HepG2 (cell line): ENCODE data around the gene TFDP2. TPM values are rescaled to one million over a fixed set of nuclear protein-coding genes. Genes with fewer than 3 reads are reported as not detected.
A peak's percentile ranks its signal among the peaks of the same experiment; 100 is the strongest.

Experiments used
- ATAC-seq: fragments of 200-7000 bp; cut with Tn5 transposase; 3 replicates; pipeline ENCODE4 v1.9.1; 2020; ENCODE audit warnings: mild to moderate bottlenecking, moderate library complexity
- BruUV-seq: library from RNA; stranded (reverse); fragments of 400-500 nt; replicated peaks from 2 replicates; lab custom pipeline; 2021; lab: Mats Ljungman, UMichigan
- CTCF ChIA-PET: fragments of 300-600 bp; formaldehyde crosslinking; extraction: SDS; loops from one replicate; lab custom pipeline; 2021; ENCODE audit warnings: low total read pairs, inconsistent platforms, low intra/inter-chr PET ratio; lab: Yijun Ruan, JAX
- POLR2A ChIA-PET: fragments of 350-600 bp; sonication (Branson Sonifier 250); formaldehyde crosslinking; loops from one replicate; lab custom pipeline; 2020; ENCODE audit warnings: antibody characterized with exemption, inconsistent platforms; lab: Yijun Ruan, JAX
- DNase-seq: peaks from one replicate; pipeline ENCODE4 v3.0.0-alpha.2; 2015; ENCODE audit warnings: low spot score
- FAIRE-seq: peaks from 3 replicates; lab custom pipeline; 2011; peaks lifted over from hg19 to GRCh38; lab: Jason Lieb, UNC
- H2AFZ ChIP-seq: one replicate; pipeline ENCODE4 v1.6.1; 2011; ENCODE audit warnings: low read length, inconsistent platforms
- H3K27ac ChIP-seq: fragments of 300-600 bp; 3 replicates; pipeline ENCODE4 v1.8.0; 2011; ENCODE audit warnings: mixed run types, mild to moderate bottlenecking, mixed read lengths, low read length, inconsistent platforms; ENCODE audit not compliant: insufficient read depth; ENCODE audit errors: extremely low read length
- H3K27me3 ChIP-seq, 2 experiments: fragments of 200-600 bp in 1 of 2; 2 replicates in 1 of 2; 3 replicates in 1 of 2; pipeline versions ENCODE4 v1.6.0 to v1.8.0; 2011; ENCODE audit warnings: low read length in 2 of 2, mild to moderate bottlenecking in 2 of 2, moderate library complexity in 2 of 2, inconsistent platforms in 1 of 2; ENCODE audit not compliant: insufficient read depth in 2 of 2, control insufficient read depth in 1 of 2
- H3K36me3 ChIP-seq, 2 experiments: fragments of 200-600 bp in 1 of 2; replicated peaks in 1 of 2; 2 replicates in 1 of 2; 3 replicates in 1 of 2; pipeline versions ENCODE4 v1.5.1 to v1.8.0; 2011; ENCODE audit warnings: low read length in 2 of 2, inconsistent platforms in 1 of 2; ENCODE audit not compliant: insufficient read depth in 2 of 2, control insufficient read depth in 1 of 2
- H3K4me1 ChIP-seq: 2 replicates; pipeline ENCODE4 v1.5.1; 2012; ENCODE audit warnings: low read length, inconsistent platforms; ENCODE audit not compliant: insufficient read depth
- H3K4me2 ChIP-seq: 2 replicates; pipeline ENCODE4 v1.6.0; 2011; ENCODE audit warnings: low read depth, low read length, inconsistent platforms
- H3K4me3 ChIP-seq, 3 experiments: fragments of 200-600 bp in 1 of 3; sonication (generic), shearing (Covaris generic) in 1 of 3; replicated peaks in 1 of 3; 2 replicates each; pipeline ENCODE4 v1.5.1; 2011 to 2016; ENCODE audit warnings: low read length in 3 of 3, inconsistent platforms in 2 of 3, low read depth in 2 of 3, mild to moderate bottlenecking in 2 of 3, control low read depth in 1 of 3, mixed read lengths in 1 of 3; ENCODE audit not compliant: insufficient read depth in 1 of 3
- H3K79me2 ChIP-seq: one replicate; pipeline ENCODE4 v1.6.1; 2011; ENCODE audit warnings: low read length, inconsistent platforms; ENCODE audit not compliant: insufficient read depth
- H3K9ac ChIP-seq: 2 replicates; pipeline ENCODE4 v1.6.0; 2011; ENCODE audit warnings: mild to moderate bottlenecking, low read depth, low read length, inconsistent platforms; ENCODE audit not compliant: insufficient read depth
- H3K9me3 ChIP-seq: 2 replicates; pipeline ENCODE4 v1.5.1; 2012; ENCODE audit warnings: mild to moderate bottlenecking, low read length
- H4K20me1 ChIP-seq: 2 replicates; pipeline ENCODE4 v1.6.0; 2011; ENCODE audit warnings: inconsistent platforms, mild to moderate bottlenecking, low read length, moderate library complexity; ENCODE audit not compliant: insufficient read depth
- ELF3 ChIP-seq: IDR thresholded peaks from 2 replicates; pipeline ENCODE4 v1.6.1; 2016; ENCODE audit warnings: missing genetic modification reagents, missing compliant biosample characterization
- GPBP1L1 ChIP-seq: sonication (generic); formaldehyde crosslinking; IDR thresholded peaks from 2 replicates; pipeline ENCODE4 v1.5.0; 2020; ENCODE audit warnings: mild to moderate bottlenecking, missing genetic modification reagents
- HCFC1 ChIP-seq: fragments of 150-350 bp; IDR thresholded peaks from 2 replicates; pipeline ENCODE4 v1.6.1; 2014; ENCODE audit warnings: low read depth, low read length
- MIER2 ChIP-seq: IDR thresholded peaks from 2 replicates; pipeline ENCODE4 v1.6.1; 2016; ENCODE audit warnings: missing biosample characterization, missing genetic modification reagents
- MXI1 ChIP-seq: IDR thresholded peaks from 3 replicates; pipeline ENCODE4 v1.6.1; 2012; ENCODE audit warnings: low read depth, low read length, inconsistent platforms, borderline replicate concordance
- NFIB ChIP-seq: sonication (generic); formaldehyde crosslinking; IDR thresholded peaks from 2 replicates; pipeline ENCODE4 v1.9.0; 2021; ENCODE audit warnings: missing genetic modification reagents, mild to moderate bottlenecking, borderline replicate concordance
- RFX1 ChIP-seq: fragments of 450-650 bp; IDR thresholded peaks from 2 replicates; pipeline ENCODE4 v1.6.1; 2017
- SUZ12 ChIP-seq: fragments of 150-350 bp; IDR thresholded peaks from 2 replicates; pipeline ENCODE4 v1.6.1; 2014; ENCODE audit warnings: low read depth, low read length
- TEF ChIP-seq: sonication (generic); formaldehyde crosslinking; IDR thresholded peaks from 2 replicates; pipeline ENCODE4 v1.5.0; 2020; ENCODE audit warnings: missing genetic modification reagents
- ZMYM2 ChIP-seq: sonication (generic); formaldehyde crosslinking; IDR thresholded peaks from 2 replicates; pipeline ENCODE4 v1.8.0; 2022; ENCODE audit warnings: mild to moderate bottlenecking, missing genetic modification reagents
- ZNF382 ChIP-seq: sonication (generic); formaldehyde crosslinking; IDR thresholded peaks from 2 replicates; pipeline ENCODE4 v1.5.0; 2020; ENCODE audit warnings: missing genetic modification reagents, mild to moderate bottlenecking, borderline replicate concordance
- WGBS: methylation state at CpG from one replicate; pipeline ENCODE4 v1.1.6; 2017; ENCODE audit warnings: low lambda C conversion rate; 5-methylcytosine and 5-hydroxymethylcytosine counted together
- in situ Hi-C: cut with HindIII; loops from 2 replicates; pipeline ENCODE4 v1.10.0; 2017; ENCODE audit warnings: low pct_unique_long_range_greater_than_20kb; ENCODE audit not compliant: extremely low pct_ligation_motif_present
- intact Hi-C: fragments of 100-400 bp; cut with micrococcal nuclease; formaldehyde crosslinking; loops from one replicate; pipeline ENCODE4 v1.10.0; 2022; ENCODE audit not compliant: unreplicated experiment
- polyA plus RNA-seq, 8 experiments: library from polyadenylated mRNA; depleted of rRNA in 3 of 8; stranded (reverse) in 7 of 8; unstranded in 1 of 8; fragments of >200 nt; fragmentation: Illumina TruSeq in 4 of 8; extraction: Trizol in 4 of 8; gene quantifications; 2 replicates each; pipeline versions ENCODE4 v1.2.1 to v1.2.3, GENCODE V29; 2011 to 2016; ENCODE audit warnings: low read depth in 4 of 8, missing spikeins in 1 of 8, mixed read lengths in 1 of 8; ENCODE audit not compliant: insufficient read depth in 1 of 8
- total RNA-seq, 5 experiments: library from RNA; depleted of rRNA; stranded (reverse); fragments of >200 nt; fragmentation: Illumina TruSeq; extraction: Trizol; gene quantifications; 2 replicates each; pipeline ENCODE4 v1.2.3, GENCODE V29; 2016; ENCODE audit warnings: low read depth in 1 of 5
- TF ChIP-seq, protein P1 (sequence below): sonication (generic); formaldehyde crosslinking; IDR thresholded peaks from 2 replicates; pipeline ENCODE4 v1.5.0; 2020; ENCODE audit warnings: missing genetic modification reagents
- TF ChIP-seq, protein P2 (sequence below): sonication (generic); formaldehyde crosslinking; conservative IDR thresholded peaks from 2 replicates; pipeline ENCODE4 v1.8.1; 2023; ENCODE audit warnings: missing genetic modification reagents
- TF ChIP-seq, protein P3 (sequence below): sonication (generic); formaldehyde crosslinking; conservative IDR thresholded peaks from 2 replicates; pipeline ENCODE4 v1.8.0; 2022; ENCODE audit warnings: mild to moderate bottlenecking, moderate library complexity, missing genetic modification reagents

TFDP2 gene
- total and polyA plus RNA-seq, 2 of the 13 experiments (the other 11 are each of a cell fraction or from before 2014, with no cell fraction given), result 17.9 to 37.4 TPM

- Histone ChIP-seq H2AFZ (no peak overlapping the region), H3K9ac (peak overlapping the region; percentile 37), H3K9me3 (no peaks in the 10 kb centered on the region), H3K4me1 (peaks cover 24% of the 10 kb centered on the region), H3K36me3 (no peaks in the 10 kb centered on the region), H3K79me2 (peaks cover 2% of the 10 kb centered on the region), H3K4me2 (no peak overlapping the region), H3K27me3 (no peaks in the 10 kb centered on the region), H3K4me3 (no peak overlapping the region), H4K20me1 (peaks cover 10% of the 10 kb centered on the region; the same call in 1 of the 2 replicates), H3K27ac (peak overlapping the region; percentile 63)
- DNase-seq (peak; percentile 89), ATAC-seq (peak; percentile 94), FAIRE-seq (peak; percentile 12)
- intact Hi-C loops (no loop called here), in situ Hi-C loops (no loop called here)
- WGBS, result 44% methylated on average over 8 of the region's 8 CpGs
- ChIA-PET POLR2A (interaction anchor here (0.8 kb wide), 1 partner anchor 30 kb away, joined by 3 read pairs; no protein-coding TSS in a partner anchor), CTCF (no interaction called here)
- no TSS peak for BruUV-seq
- TF ChIP-seq ELF3 (CRISPR knock-in tag) (no peak), SUZ12 (no peak), RFX1 (peak; percentile 69), TEF (no peak), MXI1 (no peak), ZMYM2 (CRISPR knock-in tag) (peak; percentile 92), MIER2 (no peak), NFIB (CRISPR knock-in tag) (no peak), GPBP1L1 (CRISPR knock-in tag) (no peak), HCFC1 (no peak), ZNF382 (CRISPR knock-in tag) (no peak)
- TF ChIP-seq, protein P1, sequence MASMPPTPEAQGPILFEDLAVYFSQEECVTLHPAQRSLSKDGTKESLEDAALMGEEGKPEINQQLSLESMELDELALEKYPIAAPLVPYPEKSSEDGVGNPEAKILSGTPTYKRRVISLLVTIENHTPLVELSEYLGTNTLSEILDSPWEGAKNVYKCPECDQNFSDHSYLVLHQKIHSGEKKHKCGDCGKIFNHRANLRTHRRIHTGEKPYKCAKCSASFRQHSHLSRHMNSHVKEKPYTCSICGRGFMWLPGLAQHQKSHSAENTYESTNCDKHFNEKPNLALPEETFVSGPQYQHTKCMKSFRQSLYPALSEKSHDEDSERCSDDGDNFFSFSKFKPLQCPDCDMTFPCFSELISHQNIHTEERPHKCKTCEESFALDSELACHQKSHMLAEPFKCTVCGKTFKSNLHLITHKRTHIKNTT (CRISPR knock-in tag), result no peak
- TF ChIP-seq, protein P2, sequence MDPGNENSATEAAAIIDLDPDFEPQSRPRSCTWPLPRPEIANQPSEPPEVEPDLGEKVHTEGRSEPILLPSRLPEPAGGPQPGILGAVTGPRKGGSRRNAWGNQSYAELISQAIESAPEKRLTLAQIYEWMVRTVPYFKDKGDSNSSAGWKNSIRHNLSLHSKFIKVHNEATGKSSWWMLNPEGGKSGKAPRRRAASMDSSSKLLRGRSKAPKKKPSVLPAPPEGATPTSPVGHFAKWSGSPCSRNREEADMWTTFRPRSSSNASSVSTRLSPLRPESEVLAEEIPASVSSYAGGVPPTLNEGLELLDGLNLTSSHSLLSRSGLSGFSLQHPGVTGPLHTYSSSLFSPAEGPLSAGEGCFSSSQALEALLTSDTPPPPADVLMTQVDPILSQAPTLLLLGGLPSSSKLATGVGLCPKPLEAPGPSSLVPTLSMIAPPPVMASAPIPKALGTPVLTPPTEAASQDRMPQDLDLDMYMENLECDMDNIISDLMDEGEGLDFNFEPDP, result no peak
- TF ChIP-seq, protein P3, sequence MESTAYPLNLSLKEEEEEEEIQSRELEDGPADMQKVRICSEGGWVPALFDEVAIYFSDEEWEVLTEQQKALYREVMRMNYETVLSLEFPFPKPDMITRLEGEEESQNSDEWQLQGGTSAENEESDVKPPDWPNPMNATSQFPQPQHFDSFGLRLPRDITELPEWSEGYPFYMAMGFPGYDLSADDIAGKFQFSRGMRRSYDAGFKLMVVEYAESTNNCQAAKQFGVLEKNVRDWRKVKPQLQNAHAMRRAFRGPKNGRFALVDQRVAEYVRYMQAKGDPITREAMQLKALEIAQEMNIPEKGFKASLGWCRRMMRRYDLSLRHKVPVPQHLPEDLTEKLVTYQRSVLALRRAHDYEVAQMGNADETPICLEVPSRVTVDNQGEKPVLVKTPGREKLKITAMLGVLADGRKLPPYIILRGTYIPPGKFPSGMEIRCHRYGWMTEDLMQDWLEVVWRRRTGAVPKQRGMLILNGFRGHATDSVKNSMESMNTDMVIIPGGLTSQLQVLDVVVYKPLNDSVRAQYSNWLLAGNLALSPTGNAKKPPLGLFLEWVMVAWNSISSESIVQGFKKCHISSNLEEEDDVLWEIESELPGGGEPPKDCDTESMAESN (CRISPR knock-in tag), result no peak
These were observed 32.1 kb downstream of the TFDP2 start for GRCh38 chr3:142117056-142117851.
